Ectodermal cell (in vitro differentiated cells): ENCODE results near the gene ATF4.

ENCODE experiments used
- H3K27ac ChIP-seq: 2 replicates; pipeline ENCODE4 v1.7.0; 2013; ENCODE audit warnings: mild to moderate bottlenecking, low read depth, low read length; ENCODE audit not compliant: insufficient read depth, poor library complexity, severe bottlenecking
- H3K27me3 ChIP-seq: 2 replicates; pipeline ENCODE4 v1.7.0; 2013; ENCODE audit warnings: mild to moderate bottlenecking, low read length; ENCODE audit not compliant: insufficient read depth, control insufficient read depth, poor library complexity, severe bottlenecking
- H3K36me3 ChIP-seq: one replicate; pipeline ENCODE4 v1.7.0; 2013; ENCODE audit warnings: low read length; ENCODE audit not compliant: control insufficient read depth, insufficient read depth
- H3K4me1 ChIP-seq: one replicate; pipeline ENCODE4 v1.7.0; 2013; ENCODE audit warnings: low read length; ENCODE audit not compliant: control insufficient read depth, insufficient read depth
- H3K4me3 ChIP-seq: 2 replicates; pipeline ENCODE4 v1.7.0; 2013; ENCODE audit warnings: low read depth, low read length, control low read depth; ENCODE audit not compliant: insufficient read depth
- H3K9me3 ChIP-seq: 2 replicates; pipeline ENCODE4 v1.7.0; 2013; ENCODE audit warnings: mild to moderate bottlenecking, low read length, moderate library complexity; ENCODE audit not compliant: control insufficient read depth
- WGBS, 2 experiments: methylation state at CpG; one replicate each; pipeline ENCODE4 v1.1.7; 2013; ENCODE audit warnings: missing lambda C conversion rate in 2 of 2; 5-methylcytosine and 5-hydroxymethylcytosine counted together

Gene ATF4

GRCh38 chr22:39535831-39536449 lies 15.6 kb downstream of the ATF4 start:
- no peak overlapping the region for H3K27ac ChIP-seq
- H3K27me3 ChIP-seq = no peaks in the 10 kb centered on the region
- 93 to 94% methylated on average over 15 of the region's 15 CpGs for WGBS, 2 experiments
- peaks cover 5% of the 10 kb centered on the region for H3K36me3 ChIP-seq
- no peaks in the 10 kb centered on the region for H3K9me3 ChIP-seq
- no peak overlapping the region for H3K4me3 ChIP-seq
- H3K4me1 ChIP-seq = peaks cover 23% of the 10 kb centered on the region

GRCh38 chr22:39536711-39537110 lies 16.3 kb downstream of the ATF4 start:
- Histone ChIP-seq H3K4me3 (no peak overlapping the region), H3K27ac (no peak overlapping the region), H3K27me3 (no peaks in the 10 kb centered on the region), H3K9me3 (no peaks in the 10 kb centered on the region), H3K4me1 (peaks cover 15% of the 10 kb centered on the region), H3K36me3 (no peaks in the 10 kb centered on the region)
- WGBS, 2 experiments = 89 to 91% methylated on average over 8 of the region's 8 CpGs

- Histone ChIP-seq H3K4me3 (no peak overlapping the region), H3K27ac (no peak overlapping the region), H3K36me3 (no peaks in the 10 kb centered on the region), H3K27me3 (no peaks in the 10 kb centered on the region), H3K9me3 (no peaks in the 10 kb centered on the region), H3K4me1 (peaks cover 13% of the 10 kb centered on the region)
- 30% methylated on average over 2 of the region's 2 CpGs; no CpG with 5 or more reads in 1 of the 2 experiments for WGBS, 2 experiments
Measured at GRCh38 chr22:39537975-39538374, 17.6 kb downstream of the ATF4 start.

GRCh38 chr22:39543095-39543494 lies 22.7 kb downstream of the ATF4 start:
- Histone ChIP-seq H3K27ac (no peak overlapping the region), H3K4me1 (no peaks in the 10 kb centered on the region), H3K9me3 (no peaks in the 10 kb centered on the region), H3K4me3 (no peak overlapping the region), H3K27me3 (peaks cover 37% of the 10 kb centered on the region), H3K36me3 (no peaks in the 10 kb centered on the region)
- WGBS, 2 experiments = 34 to 42% methylated on average over 8 to 11 of the region's 11 CpGs

- Histone ChIP-seq H3K27ac (no peak overlapping the region), H3K36me3 (no peaks in the 10 kb centered on the region), H3K4me3 (no peak overlapping the region), H3K27me3 (peaks cover 37% of the 10 kb centered on the region), H3K4me1 (no peaks in the 10 kb centered on the region), H3K9me3 (no peaks in the 10 kb centered on the region)
- 38% methylated on average over 39 of the region's 39 CpGs for WGBS, 2 experiments
Measured at GRCh38 chr22:39545386-39546365, 25.3 kb downstream of the ATF4 start.

- no peaks in the 10 kb centered on the region for H3K36me3 ChIP-seq
- no peak overlapping the region for H3K4me3 ChIP-seq
- no peak overlapping the region for H3K27ac ChIP-seq
- H3K9me3 ChIP-seq = no peaks in the 10 kb centered on the region
- WGBS, 2 experiments = 62 to 68% methylated on average over 5 of the region's 5 CpGs
- H3K27me3 ChIP-seq = peaks cover 37% of the 10 kb centered on the region
- no peaks in the 10 kb centered on the region for H3K4me1 ChIP-seq
Measured at GRCh38 chr22:39546889-39547586, 26.7 kb downstream of the ATF4 start.

- Histone ChIP-seq H3K4me1 (no peaks in the 10 kb centered on the region), H3K27ac (no peak overlapping the region), H3K36me3 (no peaks in the 10 kb centered on the region), H3K4me3 (no peak overlapping the region), H3K27me3 (peaks cover 37% of the 10 kb centered on the region), H3K9me3 (no peaks in the 10 kb centered on the region)
- 64 to 76% methylated on average over 2 of the region's 2 CpGs for WGBS, 2 experiments
Measured at GRCh38 chr22:39547587-39547947, 27.2 kb downstream of the ATF4 start.

- Histone ChIP-seq H3K9me3 (no peaks in the 10 kb centered on the region), H3K4me1 (peaks cover 3% of the 10 kb centered on the region), H3K27ac (no peak overlapping the region), H3K27me3 (peaks cover 37% of the 10 kb centered on the region), H3K36me3 (no peaks in the 10 kb centered on the region), H3K4me3 (no peak overlapping the region)
- WGBS, 2 experiments = 63 to 66% methylated on average over 3 of the region's 3 CpGs
Measured at GRCh38 chr22:39553429-39553828, 33.1 kb downstream of the ATF4 start.

- Histone ChIP-seq H3K36me3 (no peaks in the 10 kb centered on the region), H3K27me3 (peaks cover 44% of the 10 kb centered on the region), H3K4me3 (no peak overlapping the region), H3K27ac (no peak overlapping the region), H3K4me1 (peaks cover 5% of the 10 kb centered on the region), H3K9me3 (no peaks in the 10 kb centered on the region)
- 53 to 54% methylated on average over 3 of the region's 3 CpGs for WGBS, 2 experiments
Measured at GRCh38 chr22:39554151-39554550, 33.8 kb downstream of the ATF4 start.
